ENCODE measurements around the gene SERPINF2.
"Not testable (repeated sequence)": the region's sequence is repeated elsewhere in the genome, so short reads cannot be mapped to it uniquely, and the experiment has no call there.

The SERPINF2 gene

GRCh38 chr17:1764705-1765104, 22.0 kb downstream of the SERPINF2 start:
- not testable (repeated sequence) for DNase-seq

- no peak for DNase-seq
Observed at GRCh38 chr17:1765576-1765975, 22.9 kb downstream of the SERPINF2 start.

GRCh38 chr17:1766382-1767135, 23.9 kb downstream of the SERPINF2 start:
- DNase-seq: no peak

- DNase-seq: no peak
Observed at GRCh38 chr17:1767358-1767757, 24.7 kb downstream of the SERPINF2 start.

- DNase-seq: no peak
Observed at GRCh38 chr17:1769822-1770477, 27.3 kb downstream of the SERPINF2 start.

GRCh38 chr17:1773000-1773695, 30.5 kb downstream of the SERPINF2 start:
- DNase-seq: peak; percentile 15

- DNase-seq: no peak
Observed at GRCh38 chr17:1773696-1774181, 31.1 kb downstream of the SERPINF2 start.

- no peak for DNase-seq
Observed at GRCh38 chr17:1774390-1775176, 31.9 kb downstream of the SERPINF2 start.

- DNase-seq: no peak
Observed at GRCh38 chr17:1776328-1776727, 33.7 kb downstream of the SERPINF2 start.

- no peak for DNase-seq
Observed at GRCh38 chr17:1776857-1777256, 34.2 kb downstream of the SERPINF2 start.

GRCh38 chr17:1779571-1780131, 37.0 kb downstream of the SERPINF2 start:
- DNase-seq: peak; percentile 88

- DNase-seq: no peak
Observed at GRCh38 chr17:1782171-1782567, 39.5 kb downstream of the SERPINF2 start.

GRCh38 chr17:1783271-1783670, 40.6 kb downstream of the SERPINF2 start:
- no peak for DNase-seq

GRCh38 chr17:1783834-1784611, 41.4 kb downstream of the SERPINF2 start:
- DNase-seq: peak; percentile 48

GRCh38 chr17:1785930-1786329, 43.3 kb downstream of the SERPINF2 start:
- no peak for DNase-seq

- no peak for DNase-seq
Observed at GRCh38 chr17:1786708-1787107, 44.0 kb downstream of the SERPINF2 start.

GRCh38 chr17:1787301-1787902, 44.7 kb downstream of the SERPINF2 start:
- peak; percentile 87 for DNase-seq

- DNase-seq: no peak
Observed at GRCh38 chr17:1789936-1790335, 47.3 kb downstream of the SERPINF2 start.

GRCh38 chr17:1792495-1793446, 50.1 kb downstream of the SERPINF2 start:
- DNase-seq: no peak

- DNase-seq: no peak
Observed at GRCh38 chr17:1793447-1793806, 50.8 kb downstream of the SERPINF2 start.
